Measurements from ENCODE around the gene SHH. TPM values are rescaled to one million over a fixed set of nuclear protein-coding genes. Genes with fewer than 3 reads are reported as not detected.
A peak's percentile ranks its signal among the peaks of the same experiment; 100 is the strongest.

Gene SHH
- total RNA-seq, 4 donors from 2014 or later = not detected

DNA sequence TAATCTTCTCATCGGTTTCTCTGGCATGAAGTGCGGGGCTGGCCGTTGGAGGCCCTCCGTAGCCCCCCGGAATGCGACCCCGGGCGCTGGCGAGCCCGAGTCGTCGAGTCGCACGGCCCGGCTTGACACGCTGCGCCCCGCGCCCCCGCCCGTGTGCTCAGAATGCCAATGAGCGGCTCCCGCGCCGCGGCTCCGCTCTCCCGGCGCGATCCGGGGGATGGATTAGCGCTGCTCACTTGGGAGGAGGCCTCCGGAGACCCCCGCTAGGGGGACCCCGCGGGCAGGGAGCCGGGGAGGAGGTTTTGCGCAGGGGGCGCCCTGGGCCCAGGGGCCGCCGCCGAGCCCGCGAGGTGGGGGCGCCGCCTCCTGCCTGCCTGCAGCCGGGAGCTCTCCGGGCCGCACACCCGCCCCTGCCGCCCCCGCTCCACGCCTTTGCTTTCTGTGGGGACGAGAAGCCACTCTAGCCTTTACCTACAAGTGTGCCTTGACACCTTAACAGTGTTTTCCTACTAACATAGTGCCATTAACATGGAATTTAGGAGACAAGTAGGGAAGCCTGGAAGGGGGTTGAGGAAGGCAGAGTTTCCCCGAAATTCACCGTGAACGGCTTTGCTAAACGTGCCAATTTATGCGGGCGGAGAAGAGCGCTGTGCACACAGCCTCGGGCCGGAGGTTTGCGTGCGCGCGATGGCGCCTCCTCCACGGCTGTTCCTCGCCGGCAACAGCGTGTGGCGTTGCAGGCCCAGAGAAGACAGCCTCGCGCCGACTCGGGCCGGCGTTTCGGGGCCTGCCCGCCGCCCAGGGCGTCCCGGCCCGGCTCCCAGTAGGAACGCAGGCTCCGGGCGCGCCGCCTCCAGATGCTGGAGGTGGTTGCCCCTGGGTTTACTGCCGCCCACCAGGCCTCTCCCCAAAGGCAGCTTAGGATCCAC is 7.1 kb downstream of the SHH start:
- H3K27ac ChIP-seq = no peak overlapping the region
- DNase-seq = no peak
- intact Hi-C loops (cut with DNase I) = loop anchor here (5.0 kb wide), 1 partner anchor 667 kb away; no protein-coding TSS in a partner anchor
- H3K27me3 ChIP-seq = peaks cover 20 to 100% (median 30%) of the 10 kb centered on the region in 4 donors
- TF ChIP-seq CTCF (IDR thresholded peaks at IDR 0.05) (peak in 3 of 6 experiments; percentile 26 to 65 (median 33)), POLR2A (IDR thresholded peaks at IDR 0.05) (no peak)
- no peaks in the 10 kb centered on the region for H3K9me3 ChIP-seq
- peak overlapping the region; percentile 18 to 53 (median 30) for H3K4me3 ChIP-seq
- WGBS, 2 donors = 3 to 18% methylated on average over 2 to 24 of the region's 91 CpGs
- H3K4me1 ChIP-seq = peaks cover 34 to 66% (median 52%) of the 10 kb centered on the region in 3 donors
- no peaks in the 10 kb centered on the region for H3K36me3 ChIP-seq

GRCh38 chr7:155804431-155804831 is 7.8 kb downstream of the SHH start:
- Histone ChIP-seq H3K4me1 (peaks cover 31 to 59% (median 46%) of the 10 kb centered on the region in 3 donors), H3K27ac (no peak overlapping the region), H3K9me3 (no peaks in the 10 kb centered on the region), H3K27me3 (peaks cover 17 to 100% (median 26%) of the 10 kb centered on the region in 4 donors), H3K36me3 (no peaks in the 10 kb centered on the region), H3K4me3 (peak overlapping the region in 2 of 4 donors; percentile 40 to 53)
- intact Hi-C loops (cut with DNase I) = loop anchor here (5.0 kb wide), 1 partner anchor 668 kb away; no protein-coding TSS in a partner anchor
- WGBS, 2 donors = 6 to 16% methylated on average over 12 to 13 of the region's 17 CpGs
- no peak for TF ChIP-seq POLR2A (IDR thresholded peaks at IDR 0.05)
- no peak for TF ChIP-seq CTCF (IDR thresholded peaks at IDR 0.05)
- DNase-seq = no peak

DNA sequence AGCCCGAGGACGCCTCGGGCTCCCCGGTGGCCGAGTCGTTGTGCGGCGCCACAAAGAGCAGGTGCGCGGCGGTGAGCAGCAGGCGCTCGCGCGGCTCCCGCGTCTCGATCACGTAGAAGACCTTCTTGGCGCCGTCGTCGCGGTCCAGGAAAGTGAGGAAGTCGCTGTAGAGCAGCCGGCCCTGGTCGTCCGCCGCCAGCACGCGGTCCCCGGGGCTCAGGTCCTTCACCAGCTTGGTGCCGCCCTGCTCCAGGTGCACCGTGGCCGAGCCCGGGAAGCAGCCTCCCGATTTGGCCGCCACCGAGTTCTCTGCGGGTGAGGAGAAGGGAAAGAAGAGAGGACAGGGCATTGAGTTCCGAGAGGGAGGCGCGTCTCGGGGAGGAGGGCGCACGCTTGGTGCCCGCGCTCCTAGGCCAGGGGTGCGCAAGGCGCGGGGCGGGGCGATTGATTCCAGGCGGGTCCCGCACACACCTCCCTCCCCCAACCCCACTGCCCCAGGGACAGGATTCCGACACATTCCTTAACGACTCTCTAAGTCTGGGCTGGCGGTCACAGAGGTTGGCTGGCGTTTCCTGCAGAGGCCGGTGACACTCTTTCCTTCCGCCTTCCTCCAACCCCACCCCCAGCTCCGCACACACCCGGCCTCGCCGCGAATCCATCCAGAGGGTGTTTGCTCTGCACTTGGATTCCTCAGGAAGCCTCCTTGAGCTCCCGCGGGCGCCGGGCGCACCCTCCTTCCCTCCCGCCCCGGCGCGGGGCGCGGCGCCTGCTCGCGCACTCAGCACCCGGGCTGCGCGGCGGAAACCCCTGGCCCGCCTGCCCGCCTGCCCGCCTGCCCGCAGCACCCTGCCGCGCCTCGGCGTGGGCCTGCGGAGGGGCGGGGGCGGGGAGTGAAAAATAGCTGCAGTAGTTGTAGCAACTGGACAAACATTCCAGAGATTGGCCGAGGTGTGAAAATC is 8.6 kb downstream of the SHH start:
- Histone ChIP-seq H3K4me3 (peak overlapping the region; percentile 14 to 53 (median 30)), H3K27me3 (peaks cover 9 to 100% (median 18%) of the 10 kb centered on the region in 4 donors), H3K4me1 (peaks cover 25 to 51% (median 39%) of the 10 kb centered on the region in 3 donors), H3K36me3 (no peaks in the 10 kb centered on the region), H3K9me3 (no peaks in the 10 kb centered on the region), H3K27ac (no peak overlapping the region)
- 0 to 15% methylated on average over 1 to 16 of the region's 96 CpGs for WGBS, 2 donors
- DNase-seq = no peak
- no peak for TF ChIP-seq CTCF (IDR thresholded peaks at IDR 0.05)
- no peak for TF ChIP-seq POLR2A (IDR thresholded peaks at IDR 0.05)
- intact Hi-C loops (cut with DNase I) = loop anchor here (5.0 kb wide), 1 partner anchor 669 kb away; no protein-coding TSS in a partner anchor

GRCh38 chr7:155802906-155803417 is 9.3 kb downstream of the SHH start:
- Histone ChIP-seq H3K36me3 (no peaks in the 10 kb centered on the region), H3K27me3 (peaks cover 7 to 100% (median 14%) of the 10 kb centered on the region in 4 donors), H3K4me1 (peaks cover 22 to 44% (median 33%) of the 10 kb centered on the region in 3 donors), H3K9me3 (no peaks in the 10 kb centered on the region), H3K4me3 (peak overlapping the region in 2 of 4 donors; percentile 40 to 53), H3K27ac (no peak overlapping the region)
- intact Hi-C loops (cut with DNase I) = loop anchor here (5.0 kb wide), 1 partner anchor 669 kb away; no protein-coding TSS in a partner anchor
- TF ChIP-seq POLR2A (IDR thresholded peaks at IDR 0.05) (no peak), CTCF (IDR thresholded peaks at IDR 0.05) (no peak)
- WGBS, 2 donors = no CpG with 5 or more reads among the region's 70 CpGs
- no peak for DNase-seq
